HG02970 (cell line): Measurements from ENCODE around the gene RNU6-8.

Experiments
- ATAC-seq: cut with Tn5 transposase; IDR thresholded peaks from one replicate; pipeline ENCODE4 v1.9.1; 2021; ENCODE audit warnings: mild to moderate bottlenecking, moderate library complexity, moderate number of reproducible peaks; ENCODE audit not compliant: unreplicated experiment, low FRiP score

RNU6-8 gene

DNA sequence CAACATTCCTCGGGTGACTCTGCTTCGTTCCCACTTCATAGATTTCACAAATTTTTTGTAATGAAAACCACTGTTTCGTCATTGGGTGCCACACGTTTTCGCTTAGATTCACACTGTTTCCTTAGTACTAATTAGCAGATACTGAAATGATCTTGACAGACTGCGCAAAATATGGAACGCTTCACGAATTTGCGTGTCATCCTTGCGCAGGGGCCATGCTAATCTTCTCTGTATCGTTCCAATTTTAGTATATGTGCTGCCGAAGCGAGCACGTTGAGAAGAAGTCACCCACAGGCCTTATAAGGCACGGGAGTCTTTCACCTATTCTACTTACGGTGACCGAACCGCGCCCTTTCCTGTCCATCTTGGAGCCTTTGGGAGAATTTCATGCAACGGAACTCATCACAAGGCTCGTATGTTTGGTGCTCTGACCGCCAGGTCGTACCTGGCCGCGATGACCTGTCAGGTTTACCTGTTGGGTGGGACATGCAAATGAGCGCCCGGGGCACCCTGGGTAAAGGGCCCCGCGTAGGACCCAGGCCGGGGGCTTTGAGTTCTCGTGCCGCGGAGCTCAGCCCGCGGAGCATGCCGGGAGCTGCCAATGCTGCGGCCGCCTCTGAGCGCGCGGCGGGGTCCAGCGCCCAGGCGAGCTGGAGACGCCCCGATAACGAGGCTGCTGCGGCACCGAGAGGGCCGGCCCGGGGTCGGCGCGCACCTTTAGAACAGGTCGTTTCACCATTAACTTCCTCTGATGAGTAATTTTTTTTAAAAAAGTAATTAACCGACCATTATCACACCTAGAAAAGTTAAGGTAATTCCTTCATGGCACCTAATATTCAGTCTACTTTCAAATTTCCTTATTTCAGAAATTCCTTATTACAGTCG lies at the start of gene RNU6-8:
Gene RNU6-8 (minus strand): TSS at position 272 of the 885 bp plus-strand sequence.
- peak; percentile 71 for ATAC-seq

DNA sequence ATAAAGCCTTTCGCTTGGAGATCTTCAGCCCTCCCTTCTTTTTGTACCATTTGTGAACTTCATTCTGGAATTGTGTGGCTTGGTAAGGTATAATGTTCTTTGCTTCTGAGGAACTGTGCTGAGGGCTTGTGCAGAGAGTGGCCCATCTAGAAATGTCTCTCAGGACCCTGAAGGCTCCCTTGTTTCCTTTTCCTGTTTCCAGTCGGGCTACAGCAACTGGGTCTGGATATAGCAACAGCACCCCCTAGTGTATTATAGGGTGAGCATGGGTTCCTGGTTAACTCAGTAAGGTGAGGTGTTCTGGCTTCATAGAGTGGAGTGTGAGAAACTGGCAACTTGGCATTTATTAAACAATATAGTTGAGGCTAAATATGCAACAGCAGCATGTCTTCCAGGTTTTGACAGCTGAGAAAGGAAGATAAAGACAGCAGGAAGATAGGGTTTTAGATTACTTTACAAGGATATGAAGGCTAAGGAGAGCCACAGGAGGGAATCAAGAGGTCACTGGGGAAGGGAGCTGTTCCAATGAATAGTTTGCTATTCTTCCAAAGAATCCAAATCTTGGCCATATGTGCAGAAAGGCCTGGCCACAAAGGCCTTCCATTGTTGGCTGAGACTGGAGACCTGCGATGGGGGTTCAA lies 49.1 kb upstream of the RNU6-8 start:
- ATAC-seq, result no peak

DNA sequence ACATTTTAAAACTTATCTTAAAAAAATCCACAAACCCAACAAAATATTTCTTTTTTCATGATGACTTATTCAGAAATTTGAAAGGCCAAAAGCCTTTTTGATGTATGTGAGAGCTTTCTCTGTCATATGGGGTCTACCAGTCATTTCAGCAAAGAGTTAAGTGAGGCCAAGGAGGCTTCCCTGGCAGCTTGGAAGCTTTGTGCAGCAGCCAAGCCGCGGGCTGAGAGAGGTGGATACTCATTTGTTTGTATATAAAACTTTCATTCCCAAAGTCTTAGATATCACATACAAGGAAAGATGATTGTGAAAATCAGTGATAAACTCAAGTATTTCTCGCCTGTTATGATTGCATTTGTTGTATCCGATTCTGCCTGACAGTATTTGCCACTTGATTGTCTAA lies 48.5 kb upstream of the RNU6-8 start:
- no peak for ATAC-seq

DNA sequence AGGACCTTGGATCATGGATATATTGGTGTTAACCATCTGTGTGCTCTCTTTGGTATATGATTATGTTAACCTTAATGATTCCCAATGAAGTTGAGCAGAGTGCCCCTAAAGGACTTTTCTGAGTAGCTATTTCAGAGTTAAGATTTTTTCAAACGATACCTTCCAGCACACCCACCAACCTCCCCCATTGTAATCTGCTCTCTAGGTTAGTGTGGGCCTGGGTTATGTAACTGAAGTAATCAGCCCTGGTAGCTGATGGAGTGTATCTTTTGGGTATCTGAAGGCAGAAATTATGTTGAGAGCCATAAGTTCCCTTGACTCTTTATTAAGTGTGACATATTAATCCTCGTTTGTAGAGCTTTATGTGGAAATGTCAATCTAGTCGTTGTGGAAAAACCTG lies 47.6 kb upstream of the RNU6-8 start:
- ATAC-seq, result no peak

DNA sequence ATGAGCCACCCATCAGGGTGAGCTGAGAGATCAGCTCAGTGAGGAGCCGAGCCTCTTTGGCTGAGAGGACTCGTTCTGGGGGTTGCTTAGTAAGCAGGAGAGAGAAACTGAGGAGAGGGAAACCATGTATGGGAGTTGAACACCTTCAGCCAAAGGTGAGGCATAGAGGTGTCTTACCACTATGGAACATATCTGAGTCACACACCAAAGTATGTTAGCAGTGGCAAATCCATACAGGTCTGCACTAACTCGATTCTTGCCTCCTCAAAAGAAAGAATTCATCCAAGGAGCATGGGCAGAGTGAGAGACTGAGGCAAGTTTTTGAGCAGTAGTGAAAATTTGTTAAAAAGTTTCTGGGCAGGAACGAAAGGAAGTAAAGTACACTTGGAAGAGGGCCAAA lies 46.7 kb upstream of the RNU6-8 start:
- no peak for ATAC-seq

DNA sequence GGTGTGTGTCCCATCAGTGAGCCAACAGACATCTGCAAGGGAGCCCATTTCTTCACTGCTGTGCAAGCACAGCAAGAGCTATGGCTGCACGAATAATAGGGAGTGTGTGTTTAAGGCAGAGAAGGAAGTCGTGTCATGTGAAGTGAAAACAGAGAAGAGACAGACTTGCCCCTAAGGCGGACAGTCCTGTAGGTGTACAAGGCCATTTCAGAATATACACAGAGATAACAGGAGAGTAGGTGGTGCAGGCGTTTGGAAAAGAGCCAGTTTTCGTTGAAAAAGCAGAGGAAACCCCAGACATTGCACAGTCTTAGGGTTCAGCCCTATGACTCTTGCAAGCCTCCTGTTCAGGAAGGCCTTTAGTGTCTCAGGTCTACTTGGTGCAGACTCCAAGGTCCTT lies 46.3 kb upstream of the RNU6-8 start:
- ATAC-seq, result no peak

DNA sequence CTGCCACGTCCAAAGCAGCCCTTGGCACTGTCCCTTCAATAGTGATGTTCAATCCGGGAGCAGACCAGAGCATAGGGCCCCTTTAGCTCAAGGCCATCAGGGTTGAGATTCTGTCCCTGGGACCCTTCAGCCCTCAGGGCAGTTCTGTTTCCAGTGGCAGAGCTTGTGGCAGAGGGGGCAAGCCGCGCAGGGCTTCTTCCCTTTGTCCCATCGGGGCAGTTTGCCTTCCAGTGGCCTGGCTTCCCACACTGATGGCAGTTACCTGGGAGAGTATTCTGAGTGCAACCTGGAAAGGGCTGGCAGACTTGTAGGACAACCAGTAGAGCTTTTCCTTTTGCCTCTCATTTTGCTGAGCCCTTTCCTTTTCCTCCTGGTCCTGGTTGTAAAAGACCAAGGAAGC lies 43.7 kb upstream of the RNU6-8 start:
- no peak for ATAC-seq

DNA sequence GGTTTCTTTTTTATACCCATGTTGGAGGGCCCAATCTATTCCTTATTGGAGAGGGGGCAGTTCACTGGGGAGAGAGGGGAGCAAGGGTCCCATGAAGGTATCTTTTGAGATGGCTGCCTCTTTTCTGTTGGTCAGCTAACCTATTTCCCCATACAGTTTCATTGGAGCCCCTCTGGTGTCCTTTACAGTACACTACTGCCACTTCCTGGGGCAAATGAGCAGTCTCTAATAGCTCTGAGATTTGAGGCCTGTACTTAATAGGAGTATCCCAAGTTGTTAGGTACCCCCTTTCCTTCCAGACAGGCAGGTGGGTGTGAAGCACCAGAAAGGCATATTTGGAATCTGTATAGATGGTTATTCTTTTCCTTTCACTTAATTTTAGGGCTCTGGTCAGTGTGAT lies 41.3 kb upstream of the RNU6-8 start:
- ATAC-seq, result no peak

DNA sequence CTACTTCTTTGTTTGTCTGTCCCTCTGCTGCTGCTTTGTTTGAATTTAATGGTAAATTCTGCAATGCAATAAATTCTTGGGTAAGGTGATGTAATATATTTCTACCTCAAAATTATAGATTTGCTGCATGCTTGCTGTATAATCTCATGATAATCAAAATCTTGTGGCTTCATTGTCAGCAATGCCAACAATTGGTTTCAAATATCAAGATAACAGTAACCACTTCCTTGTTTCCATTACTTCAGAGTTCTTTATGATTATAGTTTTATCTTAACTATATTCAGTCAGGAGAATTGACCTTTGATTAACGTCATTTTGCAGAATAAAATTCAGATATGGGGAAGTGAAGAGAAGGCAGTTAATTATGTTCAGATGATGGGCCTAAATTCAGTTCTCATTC lies 30.2 kb upstream of the RNU6-8 start:
- no peak for ATAC-seq

DNA sequence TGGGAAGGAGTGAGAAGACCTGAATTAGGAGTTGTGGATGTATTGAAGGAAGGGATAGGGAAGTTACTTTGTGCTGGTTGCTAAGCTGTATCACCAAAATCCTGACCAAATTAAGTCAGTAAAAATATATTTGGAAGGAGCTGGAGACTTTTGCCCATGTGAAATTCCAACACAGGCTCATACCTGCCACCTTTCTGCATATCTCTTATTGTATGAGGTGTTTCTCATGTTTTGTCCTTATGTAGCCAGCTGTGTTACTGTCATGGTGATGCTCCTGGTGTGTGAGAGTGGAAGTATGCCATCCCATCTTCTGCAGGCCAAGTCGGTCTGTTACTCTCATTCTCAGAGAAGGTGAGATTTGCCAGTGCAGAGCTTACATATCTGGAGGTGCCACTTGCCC lies 29.4 kb upstream of the RNU6-8 start:
- no peak for ATAC-seq

DNA sequence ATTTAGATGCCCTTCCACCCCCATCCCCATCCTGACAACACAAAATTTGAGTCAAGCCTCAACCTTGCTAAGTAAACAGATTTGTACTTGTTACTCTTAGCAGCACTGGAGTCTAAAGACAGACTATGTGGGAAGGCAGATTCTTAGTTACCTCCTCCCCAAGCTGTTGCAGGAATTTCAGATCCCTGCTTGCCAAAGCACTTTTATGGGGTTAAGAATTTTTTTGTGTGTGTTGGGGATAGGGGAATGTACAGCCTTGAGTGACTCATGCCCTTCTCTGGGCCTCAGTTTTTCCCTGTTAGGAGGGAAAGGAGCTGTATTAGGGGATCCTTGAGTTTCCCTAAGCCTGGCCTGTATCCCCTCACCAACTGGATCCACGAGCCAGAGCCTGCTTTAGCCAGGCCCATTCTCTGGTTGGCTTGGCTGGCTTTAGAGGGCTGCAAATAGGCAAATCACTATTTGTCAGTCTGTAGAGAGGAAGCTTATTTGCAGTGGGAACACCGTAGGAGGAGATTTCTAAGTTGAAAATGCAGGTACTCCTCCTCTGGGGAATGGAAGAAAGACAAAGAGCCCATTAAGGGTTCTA lies 27.7 kb upstream of the RNU6-8 start:
- no peak for ATAC-seq

DNA sequence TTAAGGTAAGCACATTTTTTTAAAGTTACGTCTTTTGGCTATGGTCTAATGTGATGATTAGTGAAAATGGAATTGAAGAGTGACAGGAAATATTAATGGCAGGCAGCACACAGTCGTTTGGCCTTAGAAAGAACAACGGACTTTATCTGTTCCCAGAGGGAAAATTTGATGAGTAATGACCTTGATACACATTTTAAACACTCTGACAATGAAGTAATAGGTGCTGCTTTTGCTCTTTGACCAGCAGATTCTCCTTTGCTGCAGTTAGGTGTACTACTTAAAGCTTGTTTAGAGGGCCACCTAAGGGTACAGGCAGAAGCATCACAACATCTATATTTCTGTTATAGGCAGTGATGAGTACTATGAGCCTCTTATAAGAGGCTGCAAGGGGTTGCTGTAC lies 27.1 kb upstream of the RNU6-8 start:
- no peak for ATAC-seq

DNA sequence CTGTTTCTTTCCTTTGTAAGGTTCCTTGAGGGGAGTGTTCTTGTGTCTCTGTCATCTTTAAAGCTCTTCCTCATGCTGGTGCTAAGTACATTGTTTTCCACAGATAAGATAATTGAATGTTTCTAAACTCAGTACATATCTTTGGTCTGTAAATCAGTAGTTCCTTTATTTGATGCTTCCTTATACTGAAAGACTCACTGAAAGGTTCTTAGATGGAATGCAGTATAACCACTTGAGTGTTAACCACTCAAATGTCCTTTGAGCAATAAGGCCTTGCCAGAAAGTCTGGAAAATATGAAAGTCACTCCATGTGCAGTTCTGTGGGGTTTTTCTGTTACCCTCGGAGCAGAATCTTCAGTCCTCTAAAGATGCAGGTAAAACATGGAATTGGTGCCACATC lies 23.0 kb upstream of the RNU6-8 start:
- no peak for ATAC-seq

DNA sequence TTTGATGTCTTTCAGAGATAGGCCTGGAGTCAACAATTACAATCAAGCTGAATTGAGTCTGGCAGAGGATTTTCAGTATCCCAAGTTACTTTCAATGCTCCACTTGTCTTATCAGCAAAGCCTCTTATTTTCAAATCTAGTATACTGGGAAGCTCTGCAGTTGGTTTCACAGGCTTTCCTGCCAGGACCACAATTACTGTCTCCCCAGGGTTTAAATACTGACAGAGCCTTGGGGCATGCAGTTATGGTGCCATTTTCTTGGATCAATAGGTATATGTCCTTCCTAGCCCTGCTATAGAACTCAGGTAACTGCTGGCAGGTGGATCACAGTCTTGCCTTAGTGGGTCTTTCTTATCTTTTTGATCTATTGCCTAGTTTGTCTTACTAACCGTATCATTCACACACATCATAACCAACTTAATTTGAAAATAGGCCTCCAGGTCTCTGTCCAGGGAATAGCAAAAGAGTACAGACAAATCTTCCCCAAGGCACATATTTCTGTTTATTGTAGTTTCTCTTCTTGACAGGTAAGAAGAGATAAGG lies 22.4 kb upstream of the RNU6-8 start:
- ATAC-seq, result no peak

DNA sequence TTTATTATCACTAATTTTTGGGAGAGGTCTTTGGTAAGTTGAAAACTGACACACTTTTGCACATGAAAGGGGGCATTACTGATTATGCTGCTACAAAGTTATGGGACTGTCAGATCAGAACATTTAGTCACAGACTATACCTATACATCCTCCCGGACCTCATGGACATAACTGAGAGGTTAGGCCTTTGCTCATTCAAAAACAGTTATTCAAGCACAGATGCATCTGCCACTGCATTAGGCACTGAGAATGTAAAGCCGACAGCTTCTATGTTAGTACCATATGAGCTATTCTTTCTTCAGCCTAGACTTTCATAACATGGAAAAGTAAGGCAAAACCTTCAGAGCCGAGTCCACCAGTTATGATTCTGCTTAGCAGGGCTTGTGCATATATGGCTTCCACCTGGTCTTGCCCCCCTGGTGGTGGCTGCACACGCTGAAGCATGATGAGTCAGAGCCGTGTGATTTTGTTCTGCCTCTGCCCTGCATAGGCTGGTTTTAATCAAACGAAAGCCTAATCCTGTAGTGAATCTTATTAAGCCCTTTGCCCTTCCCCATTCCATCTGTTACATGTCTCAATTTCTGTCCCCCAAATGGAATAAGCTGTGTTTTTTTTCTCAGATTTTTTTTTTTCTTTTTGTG lies 21.8 kb upstream of the RNU6-8 start:
- no peak for ATAC-seq

DNA sequence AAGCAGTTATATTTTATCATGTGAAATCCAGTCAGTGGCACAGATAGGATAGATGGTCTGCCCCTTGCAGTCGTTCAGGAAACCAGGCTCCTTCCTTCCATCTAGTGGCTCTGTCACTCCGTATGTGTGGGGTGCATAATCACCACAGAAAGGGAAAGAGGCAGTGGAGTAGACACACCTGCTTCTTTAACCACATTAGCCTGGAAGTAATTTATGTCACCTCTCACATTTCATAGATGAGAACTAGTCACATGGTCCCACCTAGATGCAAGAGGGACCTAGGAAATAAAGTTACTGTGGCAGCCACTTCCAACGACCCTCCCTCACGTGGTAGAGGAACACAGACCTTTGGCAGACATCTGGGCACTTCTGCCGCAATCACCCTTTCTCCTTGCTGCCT lies 14.2 kb upstream of the RNU6-8 start:
- no peak for ATAC-seq

DNA sequence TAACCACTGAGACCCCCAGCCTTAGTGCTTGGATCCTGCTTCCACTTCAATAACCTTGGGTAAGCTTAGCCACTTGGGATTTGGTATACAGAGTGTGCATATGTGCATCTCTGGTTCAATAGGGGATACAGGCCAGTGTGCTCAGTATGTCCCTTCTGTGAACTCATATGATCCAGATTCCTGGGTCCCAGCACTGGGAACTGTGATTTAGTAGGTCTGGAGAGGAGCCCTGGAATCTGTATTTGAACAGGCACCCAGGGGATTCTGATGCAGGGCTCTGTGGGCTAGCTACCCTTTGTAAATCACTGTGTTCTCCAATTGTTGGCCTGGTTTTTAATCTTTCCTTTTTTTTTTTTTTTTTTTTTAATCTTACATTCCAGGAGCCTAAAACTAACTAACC lies 9.8 kb upstream of the RNU6-8 start:
- no peak for ATAC-seq

DNA sequence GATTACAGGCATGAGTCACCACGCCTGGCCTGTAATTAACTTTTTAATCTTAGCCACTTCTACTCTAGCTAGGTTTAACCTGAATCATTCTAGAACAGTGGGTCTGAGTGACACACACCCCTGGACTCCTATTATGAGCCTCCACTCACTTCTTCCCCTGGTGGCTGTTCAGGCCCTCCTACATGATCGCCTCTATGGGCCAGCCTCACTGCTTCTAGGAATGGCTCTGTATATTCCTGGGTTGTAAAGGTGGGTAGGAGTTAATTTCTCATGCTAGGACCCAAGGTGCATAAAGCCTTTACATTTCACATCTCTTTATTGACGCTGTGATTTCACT lies 8.0 kb upstream of the RNU6-8 start:
- ATAC-seq, result no peak

DNA sequence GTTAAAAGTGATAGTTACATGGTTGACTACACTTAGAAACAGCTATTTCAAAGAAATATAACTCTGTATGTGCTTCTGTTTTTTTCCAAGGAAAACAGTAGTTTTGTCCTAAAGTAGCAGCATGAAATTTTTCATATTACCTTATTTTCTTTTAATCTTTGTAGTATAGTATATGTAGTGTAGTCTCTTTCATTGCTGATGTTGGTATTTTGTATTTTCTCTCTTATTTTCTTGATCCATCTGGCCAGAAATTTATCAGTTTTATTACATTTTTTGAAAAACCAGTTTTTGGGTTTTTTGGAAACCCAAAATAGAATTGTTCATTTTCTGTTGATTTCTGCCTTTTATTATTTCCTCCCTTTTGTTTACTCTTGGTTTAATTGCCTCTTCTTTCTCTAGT lies 6.4 kb upstream of the RNU6-8 start:
- no peak for ATAC-seq

DNA sequence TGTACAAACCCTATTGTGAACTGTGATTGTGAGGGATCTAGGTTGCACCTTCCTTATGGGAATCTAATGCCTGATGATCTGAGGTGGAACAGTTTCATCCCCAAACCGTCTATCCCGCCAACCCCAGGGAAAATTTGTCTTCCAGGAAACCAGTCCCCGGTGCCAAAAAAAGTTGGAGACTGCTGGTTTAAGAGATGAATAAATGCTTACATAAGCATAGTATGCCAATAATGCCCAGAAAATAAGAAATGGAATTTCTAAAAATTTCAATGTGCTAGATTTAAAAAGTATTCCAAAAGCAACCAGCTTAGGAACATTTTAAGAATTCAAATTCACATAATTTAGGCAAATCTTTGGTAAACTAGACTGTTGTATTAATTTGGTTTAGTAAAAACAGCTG lies 5.4 kb upstream of the RNU6-8 start:
- no peak for ATAC-seq

DNA sequence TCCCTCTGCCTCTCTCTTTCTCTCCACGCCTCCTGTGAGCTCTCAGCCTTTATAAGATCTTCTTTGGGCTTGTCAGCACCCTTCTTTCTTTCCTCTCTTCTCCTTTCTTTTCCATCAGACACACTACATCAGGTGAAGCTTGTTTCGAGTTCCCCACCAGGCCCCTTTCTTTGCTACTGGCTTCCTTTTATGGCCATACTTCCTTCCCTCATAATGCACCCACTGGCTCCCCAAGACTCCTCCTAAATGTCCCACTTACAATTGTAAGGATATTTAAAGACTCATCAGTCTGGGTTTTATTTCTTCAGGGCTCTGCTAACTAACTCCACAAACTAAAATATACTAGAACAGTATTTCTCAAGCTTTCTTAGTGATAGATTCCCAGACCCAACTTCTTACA lies 3.5 kb upstream of the RNU6-8 start:
- ATAC-seq, result no peak
